CD1c-positive myeloid dendritic cell (primary cell): Measurements from ENCODE around the gene ANKS1B.
"Not testable (repeated sequence)": the region's sequence is repeated elsewhere in the genome, so short reads cannot be mapped to it uniquely, and the experiment has no call there.

Source experiments
- DNase-seq: peaks from one replicate; pipeline ENCODE4 v3.0.0-alpha.2; 2016; ENCODE audit errors: extremely low spot score

ANKS1B gene

DNA sequence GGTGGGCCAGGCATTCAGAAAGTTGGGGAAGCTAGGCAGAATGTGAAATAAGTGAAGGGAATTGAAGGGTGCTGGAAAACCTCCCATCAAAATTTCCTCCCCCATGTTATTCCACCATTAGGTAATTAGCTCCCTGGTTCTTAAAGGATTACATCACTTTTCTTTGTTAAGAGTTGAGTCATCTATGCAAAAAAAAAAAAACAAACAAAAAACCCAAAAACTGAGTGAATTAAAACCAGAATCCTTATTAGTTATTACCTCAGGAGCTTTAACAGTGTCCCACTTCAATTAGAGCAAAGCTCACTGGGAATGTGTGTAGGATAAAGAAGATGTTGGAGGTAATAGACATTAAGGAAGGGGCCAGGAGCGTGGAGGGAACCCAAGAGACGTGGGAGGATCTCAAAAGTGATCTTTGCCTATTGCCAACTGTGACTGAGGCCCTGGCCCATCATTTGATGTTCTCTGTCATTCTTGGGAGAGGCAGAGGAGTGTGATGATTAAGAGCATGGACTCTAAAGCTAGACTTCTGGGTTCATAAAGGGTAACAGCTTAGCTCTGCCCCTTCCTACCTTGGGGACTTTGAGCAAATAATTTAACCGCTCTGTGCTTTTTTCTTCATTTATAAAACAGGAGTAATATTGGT lies 975.0 kb downstream of the ANKS1B start:
- no peak for DNase-seq

DNA sequence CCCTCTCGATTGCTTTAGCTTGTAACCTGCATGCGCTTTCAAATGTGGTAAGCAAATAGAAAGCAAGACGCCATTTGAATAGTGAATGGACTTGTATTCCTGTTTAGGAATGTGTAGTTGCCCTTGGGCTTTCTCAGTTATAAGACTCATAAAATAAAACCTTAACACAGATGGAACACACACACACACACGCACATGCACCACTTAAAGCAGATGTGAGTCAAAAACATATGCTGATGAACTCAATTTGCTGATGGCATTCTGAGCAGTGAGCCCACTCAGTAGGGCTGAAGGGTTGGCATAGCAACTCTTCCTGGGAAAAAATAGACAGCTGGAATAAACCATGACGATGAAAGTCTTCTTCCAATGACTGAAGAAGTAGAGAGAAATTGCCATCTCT lies 979.1 kb downstream of the ANKS1B start:
- no peak for DNase-seq

DNA sequence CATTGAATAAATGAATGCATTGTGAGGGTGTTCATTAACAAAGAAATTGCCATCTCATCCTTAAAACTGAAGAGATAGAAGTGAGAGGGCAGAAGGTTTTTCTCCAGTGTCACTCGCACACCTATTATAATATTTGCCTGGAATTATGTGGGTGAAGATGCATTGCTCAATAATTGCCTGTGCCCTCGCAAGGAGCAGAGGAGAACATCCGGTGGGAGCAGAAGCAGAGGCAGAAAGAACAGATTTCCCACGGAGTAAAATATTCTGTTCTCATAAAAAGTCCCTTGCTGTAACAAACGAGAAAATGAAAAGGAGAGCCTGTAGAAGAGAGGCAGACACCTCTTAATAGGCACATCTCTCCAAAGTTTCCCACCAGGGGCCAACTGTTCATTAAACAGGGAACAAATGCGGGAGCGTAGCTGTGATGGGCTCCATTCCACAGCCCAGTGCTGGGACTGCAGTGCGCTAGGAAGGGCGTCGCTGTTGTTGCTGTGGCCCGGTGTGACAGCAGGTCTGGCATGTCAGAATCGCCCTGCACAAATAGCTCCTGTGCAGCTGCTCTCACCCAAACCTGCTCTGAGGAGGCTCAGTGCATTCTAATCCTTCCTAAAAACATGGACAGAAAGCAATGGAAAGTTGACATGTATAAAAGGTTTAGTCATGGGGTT lies 979.8 kb downstream of the ANKS1B start:
- no peak for DNase-seq

DNA sequence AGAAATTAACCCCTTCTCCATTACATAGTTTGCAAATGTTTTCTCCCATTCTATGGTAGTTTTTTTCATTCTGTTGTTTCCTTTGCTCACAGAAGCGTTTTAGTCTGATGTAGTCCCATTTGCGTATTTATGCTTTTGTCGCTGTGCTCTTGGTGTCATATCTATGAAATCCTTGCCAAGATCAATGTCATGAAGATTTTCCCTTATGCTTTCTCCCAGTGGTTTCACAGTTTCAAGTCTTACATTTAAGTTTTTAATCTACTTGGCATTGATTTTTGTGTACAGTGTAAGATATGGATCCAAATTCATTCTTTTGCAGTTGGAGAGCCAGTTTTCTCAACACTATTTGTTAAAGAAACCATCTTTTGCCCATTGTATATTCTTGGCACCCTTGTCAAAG lies 982.0 kb downstream of the ANKS1B start:
- DNase-seq: no peak

DNA sequence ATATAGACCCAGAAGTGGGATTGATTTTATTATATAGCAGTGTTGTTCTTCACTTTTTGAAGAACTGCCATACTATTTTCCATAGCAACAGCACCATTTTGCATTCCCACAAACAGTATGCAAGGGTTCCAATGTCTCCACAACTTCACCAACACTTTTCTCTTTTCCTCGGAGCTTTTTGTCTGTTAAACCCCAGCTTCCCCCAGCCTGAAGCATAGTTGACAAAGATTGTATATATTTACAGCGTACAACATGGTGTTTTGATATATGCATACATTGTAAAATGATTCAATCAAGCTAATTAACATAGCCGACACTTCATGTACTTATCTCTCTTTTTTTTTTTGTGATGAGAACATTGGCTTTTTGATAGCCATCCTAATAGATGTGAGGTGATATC lies 982.6 kb downstream of the ANKS1B start:
- DNase-seq: no peak

DNA sequence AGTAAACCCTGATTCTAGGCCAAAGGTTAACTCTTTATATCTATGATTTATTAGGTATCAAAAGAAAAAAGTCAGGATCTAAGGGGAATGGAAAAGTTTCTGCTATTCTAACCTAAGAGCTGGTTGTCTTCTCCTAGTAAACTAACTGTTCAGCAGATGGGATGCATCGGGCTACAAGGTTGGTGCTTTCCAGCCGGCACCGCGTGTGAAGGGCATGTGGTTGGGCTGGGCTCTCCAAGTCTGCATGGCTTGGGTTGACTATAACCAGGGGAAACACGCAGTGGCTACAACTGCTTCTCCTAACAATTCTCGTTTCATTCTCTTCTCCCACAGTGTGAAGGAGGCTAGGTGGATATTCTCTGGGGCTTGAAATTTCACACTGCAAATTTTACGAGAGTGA lies 985.2 kb downstream of the ANKS1B start:
- DNase-seq: no peak

DNA sequence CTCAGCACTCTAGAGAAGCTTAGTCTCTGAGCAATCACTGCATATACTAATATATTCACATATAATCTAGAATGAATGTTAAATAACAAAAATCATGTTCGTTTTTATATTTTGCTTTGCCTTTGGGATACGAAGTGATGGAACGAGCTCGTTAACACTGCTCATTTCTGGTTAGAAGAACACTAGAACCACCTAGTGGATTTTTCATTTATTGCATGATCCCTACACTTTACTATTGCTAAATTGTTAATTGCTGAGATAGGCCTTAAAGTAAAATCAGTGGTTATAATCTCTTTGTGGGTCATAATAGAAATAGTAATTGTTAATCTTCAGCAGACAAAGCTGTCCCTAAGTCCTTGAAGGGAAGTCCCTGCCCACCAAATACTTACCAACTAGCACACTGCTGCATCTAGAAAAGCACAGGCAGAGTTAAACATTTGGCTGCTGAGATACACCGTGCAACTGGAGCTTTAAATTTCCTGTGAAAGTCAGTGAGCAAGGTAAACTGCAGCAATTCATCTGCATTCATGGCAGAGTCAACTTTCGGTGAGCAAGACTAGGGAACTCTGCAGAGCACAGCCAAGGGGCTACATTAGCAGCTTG lies 985.9 kb downstream of the ANKS1B start:
- DNase-seq: peak; percentile 14

DNA sequence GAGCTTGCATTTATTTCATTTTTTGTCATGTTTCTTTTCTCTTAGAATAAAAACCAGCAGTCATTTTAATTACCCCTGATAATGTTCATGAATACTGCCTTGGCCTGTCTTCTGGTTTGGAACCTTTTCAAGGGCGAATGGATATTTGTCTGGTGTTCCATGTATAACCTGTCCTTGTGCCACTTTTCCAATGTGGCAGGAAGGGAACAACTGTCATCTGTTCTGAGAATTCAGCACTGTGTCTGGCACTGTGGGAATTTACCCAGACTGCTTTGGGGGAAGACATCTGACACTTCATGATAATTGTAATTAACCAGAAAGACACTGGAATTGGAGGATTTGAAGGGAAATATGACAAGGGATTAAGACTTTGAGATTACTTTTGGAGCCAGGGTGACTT lies 986.8 kb downstream of the ANKS1B start:
- no peak for DNase-seq

DNA sequence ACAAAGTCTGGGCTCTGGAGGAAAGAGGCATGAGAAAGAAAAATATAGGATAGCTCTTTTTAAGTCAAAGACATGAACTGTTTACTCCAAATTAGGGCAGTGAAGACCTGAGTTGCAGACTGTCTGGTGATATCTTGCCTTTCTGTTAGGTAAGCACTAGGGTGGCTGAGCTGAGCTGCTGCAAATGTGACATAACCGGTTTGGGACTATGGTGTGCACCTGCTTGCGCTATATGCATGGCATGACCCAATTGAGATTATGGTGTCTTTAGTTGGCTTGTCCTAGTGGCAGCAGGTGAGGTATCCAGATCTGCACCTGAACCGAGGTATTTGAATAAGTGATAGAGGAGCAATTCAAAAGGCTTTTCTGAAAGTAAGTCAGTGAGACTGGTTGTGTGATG lies 994.1 kb downstream of the ANKS1B start:
- DNase-seq: no peak

DNA sequence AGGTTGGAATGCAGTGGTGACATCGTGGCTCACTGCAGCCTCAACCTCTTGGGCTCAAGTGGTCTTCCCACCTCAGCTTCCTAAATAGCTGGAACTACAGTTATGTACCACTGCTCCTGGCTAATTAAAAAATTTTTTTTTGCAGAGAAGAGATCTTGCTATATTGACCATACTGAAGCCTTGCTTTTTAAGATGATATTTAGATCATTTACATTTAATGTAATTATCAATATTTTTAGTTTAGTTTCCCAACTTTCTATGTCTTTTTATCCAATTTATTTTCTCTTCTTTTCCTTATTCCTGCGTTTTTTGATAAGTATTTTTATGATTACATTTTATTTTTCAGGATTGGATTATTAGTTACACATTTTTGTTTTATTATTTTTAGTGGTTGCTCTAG lies 999.6 kb downstream of the ANKS1B start:
- DNase-seq: no peak

DNA sequence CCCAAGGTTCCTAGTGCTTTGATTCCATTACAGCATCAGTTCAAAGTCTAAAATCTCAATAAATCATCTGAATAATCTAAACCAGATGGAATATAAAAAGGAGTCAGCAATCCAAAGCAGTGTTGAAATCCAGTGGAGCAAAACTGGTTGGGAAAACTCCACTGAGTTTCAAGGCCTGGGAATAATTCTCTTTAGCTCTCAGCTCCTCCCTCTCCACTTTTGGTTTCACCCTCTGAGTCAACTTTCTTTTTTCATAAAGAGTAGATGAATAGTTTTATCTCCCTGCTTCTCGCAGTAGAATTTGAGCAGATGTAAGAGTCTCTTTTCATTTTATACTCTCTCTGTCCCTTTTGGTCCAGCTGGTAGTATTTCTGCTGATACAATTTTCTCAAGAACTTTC lies 1001.1 kb downstream of the ANKS1B start:
- DNase-seq: no peak

DNA sequence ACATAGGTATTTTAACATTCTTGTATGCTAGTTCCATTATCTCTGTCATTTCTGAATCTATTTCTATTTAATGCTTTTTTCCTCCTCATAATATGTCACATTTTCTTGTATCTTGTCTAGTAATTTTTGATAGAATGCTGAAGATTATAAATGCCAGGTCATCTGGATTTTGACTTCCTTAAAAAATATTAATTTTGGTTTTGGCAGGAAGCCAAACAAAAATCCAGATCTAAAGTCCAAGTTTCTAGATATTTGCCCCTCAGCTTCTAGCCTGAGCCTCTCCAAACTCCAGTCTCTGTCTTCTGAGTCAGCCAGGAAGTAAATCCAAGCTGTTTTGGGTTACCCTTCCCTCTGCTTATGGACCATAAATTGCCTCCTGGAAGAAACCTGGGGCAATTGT lies 1004.2 kb downstream of the ANKS1B start:
- no peak for DNase-seq

DNA sequence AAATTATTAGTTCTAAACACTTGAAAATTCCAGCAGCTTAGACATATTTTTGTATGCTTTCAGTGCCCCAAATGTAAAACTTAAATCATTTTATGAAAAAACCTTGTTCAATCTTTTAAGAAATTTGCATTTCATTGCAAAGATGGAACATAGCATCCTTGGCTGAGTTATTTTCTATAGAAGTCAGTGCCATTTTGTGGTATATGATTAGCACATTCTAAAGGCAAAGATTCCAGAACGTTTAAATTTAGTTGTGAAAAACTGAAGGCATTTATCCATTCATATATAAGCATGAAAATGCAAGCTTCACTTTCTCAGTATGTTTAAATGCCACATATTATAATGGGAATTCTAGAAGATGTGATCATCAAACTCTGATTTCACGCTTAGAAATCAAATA lies 1007.5 kb downstream of the ANKS1B start:
- no peak for DNase-seq

DNA sequence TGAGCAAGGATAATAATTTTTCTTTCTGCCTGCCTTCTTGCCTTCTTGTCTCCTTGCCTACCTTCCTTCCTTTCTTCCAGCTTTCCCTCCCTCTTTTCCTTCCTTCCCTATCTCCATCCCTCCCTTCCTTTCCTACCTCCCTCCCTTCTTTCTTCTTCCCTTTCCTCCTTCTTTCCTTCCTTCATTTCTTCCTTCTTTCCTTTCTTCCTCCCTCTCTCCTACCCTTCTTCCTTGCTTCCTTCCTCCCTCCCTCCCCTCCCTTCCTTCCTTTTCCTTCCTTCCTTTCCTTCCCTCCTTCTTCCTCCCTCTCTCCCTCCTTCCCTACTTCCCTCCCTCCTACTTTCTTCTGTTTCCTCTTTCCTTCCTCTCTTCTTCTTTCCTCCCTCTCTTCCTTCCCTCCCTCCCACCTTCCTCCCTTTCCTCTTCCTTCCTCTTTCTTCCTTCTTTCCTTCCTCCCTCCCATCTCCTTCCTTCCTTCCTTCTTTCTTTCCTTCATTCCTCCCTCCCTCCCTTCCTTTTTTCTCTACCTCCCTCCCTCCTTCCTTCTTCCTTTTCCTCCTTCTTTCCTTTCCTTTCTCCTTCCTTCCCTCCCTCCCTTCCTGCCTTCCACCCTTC lies 1009.9 kb downstream of the ANKS1B start:
- no peak for DNase-seq

DNA sequence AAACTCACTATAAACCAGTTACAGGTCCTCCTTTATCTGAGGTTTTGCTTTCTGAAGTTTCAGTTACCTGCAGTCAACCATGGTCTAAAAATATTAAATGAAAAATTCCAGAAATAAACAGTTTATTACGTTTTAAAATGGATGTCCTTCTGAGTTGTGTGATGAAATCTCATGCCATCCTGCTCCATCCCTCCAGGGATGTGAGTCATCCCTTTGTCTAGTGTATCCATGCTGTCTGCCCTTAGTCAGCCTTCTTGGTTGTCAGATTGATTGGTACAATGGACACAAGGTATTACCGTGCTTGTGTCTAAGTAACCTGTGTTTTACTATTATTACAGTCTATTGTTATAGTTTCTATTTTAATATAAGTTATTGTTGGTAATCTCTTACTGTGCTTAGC lies 1011.3 kb downstream of the ANKS1B start:
- no peak for DNase-seq

DNA sequence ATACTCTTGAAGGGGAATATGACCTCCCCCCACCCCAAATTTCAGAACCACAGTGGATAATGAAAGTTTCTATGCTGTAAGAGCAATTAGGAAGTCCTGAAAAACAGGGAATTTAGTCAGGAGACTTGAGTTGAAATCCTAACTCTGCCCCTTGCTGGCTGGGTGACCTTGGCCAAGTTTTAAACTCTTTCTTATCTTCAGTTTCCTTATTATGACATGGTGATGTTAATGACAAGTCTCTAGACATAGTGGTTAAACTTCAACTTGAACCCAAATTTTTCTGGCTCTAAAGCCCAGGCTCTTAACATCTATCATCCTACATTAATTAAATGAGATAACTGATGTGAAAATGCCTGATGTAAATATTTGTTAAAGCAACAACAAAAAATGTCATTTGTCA lies 1013.8 kb downstream of the ANKS1B start:
- DNase-seq: no peak

DNA sequence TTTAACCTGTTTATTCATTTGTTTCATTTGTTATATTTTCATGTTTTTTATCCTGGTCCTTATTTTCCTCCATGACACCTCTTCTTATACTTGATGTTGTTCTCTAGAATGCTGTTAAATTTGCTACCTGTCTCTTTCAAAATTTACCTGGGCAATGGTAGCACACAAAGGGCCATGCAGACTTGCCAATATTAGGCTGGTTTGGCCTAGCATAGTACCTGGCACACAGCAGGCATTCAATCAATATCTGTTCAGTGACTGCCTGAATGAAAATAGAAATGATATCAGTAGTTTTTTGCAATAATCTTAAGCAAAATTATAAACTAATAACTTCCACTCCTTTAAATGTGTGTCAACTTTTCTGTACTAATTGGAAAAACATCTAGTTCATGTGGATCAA lies 1014.5 kb downstream of the ANKS1B start:
- no peak for DNase-seq

DNA sequence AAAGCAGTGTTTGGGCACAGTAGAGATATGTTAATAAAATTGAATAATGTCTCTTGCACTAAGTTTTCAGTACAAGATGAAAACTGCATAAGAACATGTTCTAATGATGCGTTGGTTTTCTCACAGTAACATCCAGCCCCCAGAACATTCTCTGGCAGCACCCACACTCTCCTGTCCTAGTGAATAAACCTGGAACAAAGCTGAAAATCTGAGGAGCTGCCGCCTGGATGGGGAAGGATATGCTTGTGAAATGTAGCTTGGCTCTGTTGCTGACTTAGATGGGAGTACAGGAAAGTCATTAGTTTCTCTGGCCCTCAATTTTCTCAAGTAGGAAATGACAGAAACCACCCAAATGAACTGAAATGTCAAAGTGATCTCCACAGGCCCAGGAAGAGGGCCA lies 1015.8 kb downstream of the ANKS1B start:
- no peak for DNase-seq

DNA sequence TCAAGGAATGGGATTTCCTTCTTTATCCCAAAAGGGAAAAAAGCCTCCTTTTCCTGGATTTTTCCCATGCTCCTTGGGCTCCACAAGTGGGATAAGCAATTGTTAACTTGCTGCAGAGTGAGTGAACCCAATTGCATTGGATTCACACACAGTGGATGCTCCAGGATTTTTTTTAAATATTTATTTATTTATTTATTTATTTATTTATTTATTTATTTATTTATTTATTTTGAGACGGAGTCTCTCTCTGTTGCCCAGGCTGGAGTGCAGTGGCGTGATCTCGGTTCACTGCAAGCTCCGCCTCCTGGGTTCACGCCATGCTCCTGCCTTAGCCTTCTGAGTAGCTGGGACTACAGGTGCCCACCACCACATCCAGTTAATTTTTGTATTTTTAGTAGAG lies 1027.6 kb downstream of the ANKS1B start:
- DNase-seq: not testable (repeated sequence)

DNA sequence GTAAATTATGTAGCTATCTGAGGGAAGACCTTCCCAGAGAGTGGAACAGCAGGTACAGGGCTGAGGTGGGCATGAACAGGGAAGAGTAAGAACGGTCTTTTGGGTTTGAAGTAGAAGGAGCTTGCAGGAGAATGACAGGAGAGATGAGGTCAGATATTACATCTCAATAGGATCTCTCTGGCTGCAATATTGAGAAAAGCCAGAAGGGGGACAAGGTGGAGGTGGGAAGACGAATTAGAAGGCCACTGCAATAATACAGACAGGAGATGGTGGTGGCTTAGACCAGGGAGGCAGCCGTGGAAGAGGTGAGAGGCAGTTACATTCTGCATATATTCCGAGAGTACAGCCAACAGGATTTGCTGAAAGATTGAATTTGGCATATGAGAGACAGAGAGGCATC lies 1029.5 kb downstream of the ANKS1B start:
- DNase-seq: no peak

DNA sequence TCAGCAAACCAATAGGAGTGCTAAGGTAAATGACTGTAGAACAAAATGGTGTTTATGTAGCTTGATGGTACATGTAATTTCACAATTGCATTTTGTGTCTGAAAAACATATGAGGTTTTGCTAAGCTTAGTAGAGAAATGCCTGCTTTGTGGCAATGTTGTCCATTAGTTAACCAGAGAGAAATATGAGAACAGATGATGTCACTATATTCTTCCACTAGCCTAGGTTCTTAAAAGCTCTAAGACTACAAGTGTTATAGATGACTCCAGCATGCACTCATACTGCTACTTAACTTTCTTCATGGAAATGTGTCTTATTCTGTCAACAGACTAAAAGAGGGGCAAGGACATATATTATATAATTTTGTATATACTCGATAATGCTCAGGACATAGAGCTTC lies 1030.2 kb downstream of the ANKS1B start:
- DNase-seq: no peak

DNA sequence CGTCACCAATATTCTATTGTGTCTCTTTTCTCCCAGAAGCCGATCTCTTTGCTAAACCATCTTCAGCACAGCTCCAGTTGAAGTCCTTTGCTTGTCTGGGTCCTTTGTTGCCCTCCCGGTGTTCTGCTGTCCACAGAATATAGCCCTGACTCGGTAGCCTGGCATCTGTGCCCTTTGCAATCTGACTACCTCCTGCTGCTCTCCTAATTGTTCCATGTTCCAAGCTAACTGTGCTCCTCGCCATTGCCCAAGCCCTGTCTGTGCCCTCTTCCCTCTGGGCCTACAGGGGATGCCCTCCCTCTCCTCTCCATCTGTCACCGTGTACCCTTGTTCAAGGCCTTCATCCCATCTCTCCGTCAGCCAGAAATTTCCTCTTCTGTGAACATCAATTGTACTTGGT lies 1033.3 kb downstream of the ANKS1B start:
- DNase-seq: no peak

DNA sequence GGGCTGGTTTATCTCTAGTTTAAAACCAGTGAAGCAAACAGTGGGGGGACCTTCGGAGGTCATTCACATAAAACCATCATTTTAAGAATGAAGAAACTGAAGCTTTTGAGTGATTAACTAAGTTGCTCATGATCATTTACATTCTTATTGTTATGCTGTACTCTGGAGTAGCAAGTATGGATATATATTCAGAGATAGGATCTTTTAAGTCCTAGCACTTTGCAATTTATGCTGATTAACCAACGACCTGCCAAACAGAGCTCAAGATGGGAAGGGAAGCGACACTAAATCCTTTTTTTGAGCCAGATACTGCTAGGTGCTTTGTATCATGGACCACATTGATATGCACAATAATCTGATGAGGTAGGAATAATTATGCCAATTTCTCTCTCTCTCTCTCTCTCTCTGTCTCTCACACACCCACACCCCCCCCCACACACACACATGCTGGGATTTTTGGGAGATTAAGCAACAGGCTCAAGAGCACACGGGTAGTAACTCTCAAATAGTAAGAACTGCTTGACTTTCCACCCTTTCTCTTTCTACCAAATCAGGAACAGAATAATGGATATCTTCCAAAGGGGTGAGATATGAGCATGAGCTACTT lies 1036.3 kb downstream of the ANKS1B start:
- no peak for DNase-seq
